Kidney glomerular epithelial cell (primary cell): ENCODE measurements around the gene DUSP1.
"Not testable (repeated sequence)": the region's sequence is repeated elsewhere in the genome, so short reads cannot be mapped to it uniquely, and the experiment has no call there.

ENCODE experiments used
- DNase-seq: peaks from one replicate; lab custom pipeline; 2025; lab: John Stamatoyannopoulos, UW

The DUSP1 gene, protein sequence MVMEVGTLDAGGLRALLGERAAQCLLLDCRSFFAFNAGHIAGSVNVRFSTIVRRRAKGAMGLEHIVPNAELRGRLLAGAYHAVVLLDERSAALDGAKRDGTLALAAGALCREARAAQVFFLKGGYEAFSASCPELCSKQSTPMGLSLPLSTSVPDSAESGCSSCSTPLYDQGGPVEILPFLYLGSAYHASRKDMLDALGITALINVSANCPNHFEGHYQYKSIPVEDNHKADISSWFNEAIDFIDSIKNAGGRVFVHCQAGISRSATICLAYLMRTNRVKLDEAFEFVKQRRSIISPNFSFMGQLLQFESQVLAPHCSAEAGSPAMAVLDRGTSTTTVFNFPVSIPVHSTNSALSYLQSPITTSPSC

DNA sequence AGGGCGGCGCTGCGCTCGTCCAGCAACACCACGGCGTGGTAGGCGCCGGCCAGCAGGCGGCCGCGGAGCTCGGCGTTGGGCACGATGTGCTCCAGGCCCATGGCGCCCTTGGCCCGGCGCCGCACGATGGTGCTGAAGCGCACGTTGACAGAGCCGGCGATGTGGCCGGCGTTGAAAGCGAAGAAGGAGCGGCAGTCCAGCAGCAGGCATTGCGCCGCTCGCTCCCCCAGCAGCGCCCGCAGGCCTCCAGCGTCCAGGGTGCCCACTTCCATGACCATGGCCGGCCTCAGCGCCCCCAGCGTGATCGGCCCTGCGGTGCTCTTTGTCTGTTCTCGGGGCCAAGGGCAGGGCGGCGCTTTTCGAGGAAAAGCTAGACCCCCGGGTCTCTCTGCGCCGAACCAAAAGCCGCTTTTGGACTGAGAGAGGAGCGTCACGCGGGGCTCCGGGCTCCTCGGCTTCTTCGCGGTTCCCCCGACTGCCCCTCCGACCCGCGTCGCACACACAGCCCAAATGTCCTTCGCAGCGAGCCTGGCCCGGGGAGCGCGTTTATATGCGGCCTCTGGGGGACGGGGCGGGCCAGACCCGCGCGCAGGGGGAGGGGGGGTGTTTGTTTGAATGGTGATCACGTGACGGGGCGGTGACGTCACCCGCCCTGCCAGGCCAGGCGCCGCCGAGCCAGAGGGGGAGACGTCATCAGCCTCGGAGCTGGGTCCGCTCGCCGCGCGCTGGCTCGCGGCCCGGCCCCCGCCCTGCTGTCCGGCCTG, at the start of gene DUSP1:
Gene DUSP1 (minus strand): TSS at position 521 of the 764 bp plus-strand sequence. CDS start 243 bp downstream, at position 278.
- DNase-seq = peak; percentile 96

DNA sequence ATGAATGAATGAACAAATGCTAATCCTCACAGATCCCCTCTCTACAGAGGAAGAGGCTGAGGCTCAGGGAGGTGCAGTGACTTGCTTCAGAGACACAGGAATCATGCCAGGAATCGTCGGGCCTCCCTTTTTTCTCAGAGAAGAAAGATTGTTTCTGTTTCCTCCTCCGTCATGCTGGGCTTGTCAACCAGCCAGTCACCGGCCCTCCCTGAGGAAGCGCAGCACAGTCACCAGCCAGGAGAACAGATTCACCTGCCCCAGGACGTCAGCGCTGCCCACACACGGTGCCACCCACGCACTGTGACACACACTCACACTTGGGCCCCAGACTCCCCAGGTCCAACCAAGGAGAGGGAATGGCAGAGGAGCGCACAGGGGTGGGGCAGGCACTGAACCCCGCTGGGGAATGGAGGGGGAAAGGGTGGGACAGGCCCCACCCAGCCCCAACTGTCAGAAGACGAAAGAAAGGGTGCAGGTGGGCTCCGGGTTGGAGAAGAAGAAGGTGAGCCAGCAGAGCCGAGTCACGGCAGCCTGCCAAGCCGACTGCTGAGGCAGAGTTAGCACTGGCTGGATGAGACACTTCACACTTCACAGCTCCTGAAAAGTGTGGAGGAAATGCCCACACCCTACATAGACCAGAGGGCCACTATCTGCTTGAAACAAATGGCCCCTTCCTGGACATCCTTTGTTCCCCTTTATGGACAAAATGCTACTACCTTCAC, 49.2 kb upstream of the DUSP1 start:
- peak; percentile 91 for DNase-seq

DNA sequence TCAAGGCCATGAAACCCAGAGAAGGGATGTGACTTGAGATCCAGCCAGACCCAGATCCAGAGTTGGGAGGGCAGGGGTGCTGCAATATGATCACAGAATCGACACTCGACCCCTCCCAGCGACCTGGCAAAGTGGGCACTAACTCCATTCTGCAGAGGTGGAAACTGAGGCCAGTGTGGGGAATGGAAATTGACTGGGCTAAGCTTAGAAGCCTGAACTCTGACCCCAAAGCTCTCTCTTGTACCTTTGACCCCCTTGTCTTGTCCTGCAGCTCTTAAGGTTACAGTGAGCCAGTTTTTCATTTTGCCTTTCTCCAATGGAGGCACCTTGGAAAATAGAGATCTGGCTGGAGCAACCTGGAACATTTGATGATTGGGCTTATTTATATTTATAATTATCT, 48.6 kb upstream of the DUSP1 start:
- DNase-seq = no peak

DNA sequence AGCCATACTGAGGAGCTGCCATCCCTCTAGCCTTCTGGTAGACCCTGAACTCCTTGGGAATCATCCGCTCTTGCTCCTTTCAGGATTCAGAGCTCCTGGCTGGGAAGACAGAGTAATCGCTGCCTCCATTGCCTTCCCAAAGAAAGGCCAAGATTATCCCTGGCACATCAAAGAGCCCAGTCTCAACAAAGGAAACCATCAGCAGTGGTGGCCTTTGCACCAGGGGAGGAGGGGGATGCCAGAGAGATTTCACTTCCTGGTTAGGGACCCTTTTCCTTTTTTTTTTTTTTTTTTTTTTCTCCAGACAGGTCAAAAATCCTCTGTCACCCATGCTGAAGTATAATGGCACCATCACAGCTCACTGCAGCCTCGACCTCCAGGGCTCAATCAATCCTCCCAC, 47.1 kb upstream of the DUSP1 start:
- no peak for DNase-seq

GRCh38 chr5:172817664-172818063, 46.7 kb upstream of the DUSP1 start:
- DNase-seq = no peak

DNA sequence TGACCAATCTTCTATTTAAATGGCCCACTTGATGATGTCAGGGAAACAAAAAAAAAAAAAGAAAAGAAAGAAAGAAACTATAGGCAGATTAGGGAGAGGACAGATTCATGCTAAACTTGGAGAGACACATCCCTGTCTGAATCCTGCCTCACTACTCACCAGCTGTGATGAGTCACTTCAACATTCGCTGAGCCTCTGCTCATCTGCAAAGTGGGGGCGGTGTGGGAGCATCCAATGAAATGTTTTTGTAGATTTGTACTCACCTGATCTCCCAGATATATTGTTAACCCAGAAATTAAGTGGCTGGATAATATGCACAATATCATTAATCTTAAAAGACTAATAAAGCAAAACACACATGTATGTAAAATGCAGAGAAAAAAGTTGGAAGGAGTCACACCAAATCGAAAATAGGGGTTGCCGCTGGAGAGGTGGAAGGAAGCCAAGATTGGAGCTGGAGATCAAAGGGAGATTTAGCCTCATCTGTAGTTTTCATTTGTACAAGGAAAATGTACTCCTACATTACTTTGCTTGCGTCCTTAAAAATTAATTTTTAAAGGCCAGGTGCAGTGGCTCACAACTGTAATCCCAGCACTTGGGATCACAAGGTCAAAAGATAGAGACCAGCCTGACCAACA, 46.0 kb upstream of the DUSP1 start:
- DNase-seq = peak; percentile 74

- no peak for DNase-seq
Measured at GRCh38 chr5:172815631-172816030, 44.6 kb upstream of the DUSP1 start.

GRCh38 chr5:172810996-172811395, 40.0 kb upstream of the DUSP1 start:
- not testable (repeated sequence) for DNase-seq

DNA sequence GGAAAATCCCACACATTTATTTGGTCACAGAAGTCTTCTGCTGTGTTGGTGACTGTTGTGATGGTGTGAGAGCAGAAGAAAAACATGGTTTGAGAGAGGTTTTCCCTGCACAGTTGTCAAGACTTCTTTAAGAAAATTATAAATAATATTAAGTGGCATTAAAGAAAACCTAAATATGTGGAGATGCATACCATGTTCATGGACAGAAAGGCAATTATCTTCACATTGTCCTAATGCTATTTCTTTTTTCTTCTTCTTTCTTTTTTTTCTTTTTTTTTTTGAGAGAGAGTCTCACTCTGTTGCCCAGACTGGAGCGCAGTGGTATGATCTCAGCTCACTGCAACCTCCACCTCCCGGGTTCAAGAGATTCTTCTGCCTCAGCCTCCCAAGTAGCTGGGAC, 38.8 kb upstream of the DUSP1 start:
- no peak for DNase-seq

GRCh38 chr5:172807766-172808311, 36.8 kb upstream of the DUSP1 start:
- no peak for DNase-seq

DNA sequence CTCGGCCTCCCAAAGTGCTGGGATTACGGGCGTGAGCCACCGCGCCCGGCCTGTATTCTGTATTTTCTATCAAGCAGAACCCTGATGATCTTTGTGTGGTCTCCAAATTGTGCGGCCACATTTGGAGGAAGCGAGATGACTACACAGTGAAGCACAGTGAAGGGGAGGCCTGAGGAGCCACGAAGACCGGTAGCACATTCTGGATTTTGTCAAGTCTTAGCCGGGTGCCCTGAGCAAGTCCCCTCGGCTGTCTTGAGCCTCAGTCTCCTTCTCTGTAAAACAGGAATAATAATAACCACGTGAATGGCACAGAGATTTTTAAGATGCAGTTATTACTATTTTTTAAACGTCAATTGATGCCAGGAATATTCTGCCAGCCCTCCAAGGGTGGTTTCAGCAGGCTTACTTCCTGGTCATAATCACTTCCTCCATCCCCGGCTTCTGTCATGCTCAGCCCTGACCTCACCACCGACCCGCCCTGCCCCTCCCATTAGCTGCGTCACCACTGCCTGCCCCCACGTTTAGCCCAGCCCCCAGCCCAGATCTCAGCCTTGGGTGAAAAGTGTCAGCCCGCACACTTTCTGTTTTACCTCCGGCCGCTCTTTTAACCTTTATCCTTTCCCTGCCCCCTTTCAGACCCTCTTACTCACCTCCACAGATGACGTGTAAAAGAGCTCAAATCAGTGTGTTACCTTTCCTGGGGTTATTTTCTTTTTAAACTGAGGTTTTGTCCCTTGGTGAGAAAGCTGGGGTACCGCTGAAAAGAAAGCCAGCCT, 36.1 kb upstream of the DUSP1 start:
- DNase-seq = peak; percentile 82

GRCh38 chr5:172805736-172806255, 34.8 kb upstream of the DUSP1 start:
- no peak for DNase-seq

DNA sequence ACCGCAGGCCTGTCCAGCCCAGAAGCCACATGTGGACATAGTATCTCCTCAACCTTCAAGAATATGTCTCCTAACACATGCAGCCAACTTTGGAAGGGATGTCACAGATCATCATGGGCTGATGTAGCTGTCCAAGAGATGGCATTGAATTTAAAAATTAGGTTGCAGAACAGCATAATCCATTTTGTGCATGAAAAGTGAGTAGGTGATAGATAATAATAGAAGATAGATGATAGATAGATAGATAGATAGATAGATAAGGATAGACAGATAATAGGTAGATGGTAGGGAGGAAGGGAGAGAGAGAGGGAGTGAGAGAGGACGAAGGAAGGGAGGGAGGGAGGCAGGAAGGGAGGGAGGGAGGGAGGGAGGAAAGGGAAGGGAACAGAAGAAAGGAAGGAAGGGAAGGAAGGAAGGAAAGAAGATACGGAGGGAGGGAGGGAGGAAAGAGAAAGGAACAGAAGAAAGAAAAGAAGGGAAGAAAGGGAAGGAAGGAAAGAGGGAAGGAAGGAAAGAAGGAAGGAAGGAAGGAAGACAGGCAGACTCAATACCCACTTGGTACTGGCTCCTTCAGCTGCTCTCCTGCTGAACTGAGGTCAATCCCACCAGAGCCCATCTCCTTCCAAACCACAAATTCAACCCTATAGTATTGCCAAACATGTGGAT, 34.2 kb upstream of the DUSP1 start:
- no peak for DNase-seq

- no peak for DNase-seq
Measured at GRCh38 chr5:172802567-172803176, 31.7 kb upstream of the DUSP1 start.

DNA sequence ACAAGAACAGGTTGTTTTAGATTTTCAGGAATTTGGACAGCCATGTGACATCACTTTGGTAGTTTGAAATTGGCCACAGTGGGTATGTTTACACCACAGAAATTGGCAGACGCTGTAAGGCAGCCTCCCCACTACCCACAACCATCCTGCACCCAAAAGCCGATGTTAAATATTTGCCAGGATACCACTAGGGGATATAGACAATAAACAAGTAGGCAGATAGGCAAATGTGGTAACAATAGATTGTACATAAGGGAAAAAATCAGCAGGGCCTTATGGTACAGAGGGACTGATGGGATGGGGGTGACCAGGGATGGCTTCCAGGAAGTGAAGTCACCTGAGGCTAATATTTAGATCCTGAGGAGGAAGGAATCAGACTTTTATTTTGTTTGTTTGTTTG, 31.1 kb upstream of the DUSP1 start:
- DNase-seq = no peak

- peak; percentile 97 for DNase-seq
Measured at GRCh38 chr5:172801179-172801671, 30.2 kb upstream of the DUSP1 start.

- peak; percentile 59 for DNase-seq
Measured at GRCh38 chr5:172800088-172800551, 29.1 kb upstream of the DUSP1 start.

DNA sequence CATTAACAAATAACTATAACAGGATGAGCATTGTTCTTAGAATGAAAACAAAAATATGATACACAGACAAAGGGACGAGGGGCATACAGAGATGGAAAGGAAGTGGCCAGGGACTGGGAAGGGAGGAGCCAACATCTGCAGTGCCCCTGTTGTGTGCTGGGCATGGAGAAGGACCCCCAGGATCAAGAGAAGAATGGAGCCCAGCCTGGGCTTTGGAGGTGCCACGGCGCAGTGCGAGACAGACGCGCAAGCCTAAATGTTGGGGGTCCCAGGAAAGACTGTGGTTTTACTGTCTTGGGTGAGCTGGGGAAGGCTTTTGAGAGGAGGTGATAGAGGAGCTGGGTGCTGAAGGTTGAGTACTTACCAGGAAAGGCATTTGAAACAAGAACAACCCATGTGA, 28.4 kb upstream of the DUSP1 start:
- no peak for DNase-seq

- peak; percentile 95 for DNase-seq
Measured at GRCh38 chr5:172798422-172799215, 27.6 kb upstream of the DUSP1 start.
